H9 (cell line): ENCODE results near the gene ARF1. TPM values are rescaled to one million over a fixed set of nuclear protein-coding genes. Genes with fewer than 3 reads are reported as not detected.

Experiments used
- DNase-seq: peaks from one replicate; pipeline ENCODE4 v3.0.0-alpha.2; 2017
- H2AFZ ChIP-seq: one replicate; pipeline ENCODE4 v1.6.1; 2013; ENCODE audit warnings: mild to moderate bottlenecking, low read length, control low read depth, moderate library complexity
- H2AK5ac ChIP-seq: 2 replicates; pipeline ENCODE4 v1.6.1; 2013; ENCODE audit warnings: low read length, control low read depth, mixed read lengths; ENCODE audit not compliant: insufficient read length
- H2BK120ac ChIP-seq: one replicate; pipeline ENCODE4 v1.6.1; 2013; ENCODE audit warnings: low read depth, mild to moderate bottlenecking, low read length, control low read depth, inconsistent platforms; ENCODE audit not compliant: poor library complexity, severe bottlenecking
- H2BK12ac ChIP-seq: 2 replicates; pipeline ENCODE4 v1.6.1; 2013; ENCODE audit warnings: low read length, control low read depth, mixed read lengths, low read depth; ENCODE audit not compliant: insufficient read length
- H2BK15ac ChIP-seq: 2 replicates; pipeline ENCODE4 v1.6.1; 2013; ENCODE audit warnings: low read depth, low read length, control low read depth
- H2BK20ac ChIP-seq: one replicate; pipeline ENCODE4 v1.6.1; 2013; ENCODE audit warnings: low read depth, mild to moderate bottlenecking, low read length, control low read depth, inconsistent platforms; ENCODE audit not compliant: poor library complexity, severe bottlenecking
- H2BK5ac ChIP-seq: 2 replicates; pipeline ENCODE4 v1.6.1; 2013; ENCODE audit warnings: low read length, control low read depth, mixed read lengths; ENCODE audit not compliant: insufficient read length
- H3K14ac ChIP-seq: 2 replicates; pipeline ENCODE4 v1.6.1; 2013; ENCODE audit warnings: low read length, control low read depth; ENCODE audit not compliant: insufficient read depth
- H3K18ac ChIP-seq: 2 replicates; pipeline ENCODE4 v1.6.1; 2013; ENCODE audit warnings: low read depth, mild to moderate bottlenecking, mixed read lengths, low read length, control low read depth; ENCODE audit not compliant: insufficient read length
- H3K23ac ChIP-seq: 2 replicates; pipeline ENCODE4 v1.6.1; 2013; ENCODE audit warnings: low read length, control low read depth, mixed read lengths, low read depth; ENCODE audit not compliant: insufficient read length
- H3K23me2 ChIP-seq: 2 replicates; pipeline ENCODE4 v1.6.1; 2013; ENCODE audit warnings: low read depth, mild to moderate bottlenecking, mixed read lengths, low read length, control low read depth; ENCODE audit not compliant: insufficient read length, poor library complexity, severe bottlenecking
- H3K27ac ChIP-seq: 2 replicates; pipeline ENCODE4 v1.5.1; 2013; ENCODE audit warnings: low read length, control low read depth, mixed read lengths, low read depth; ENCODE audit not compliant: insufficient read length
- H3K27me3 ChIP-seq: 2 replicates; pipeline ENCODE4 v1.6.1; 2013; ENCODE audit warnings: low read length, control low read depth, inconsistent platforms; ENCODE audit not compliant: insufficient read depth
- H3K4ac ChIP-seq: 2 replicates; pipeline ENCODE4 v1.6.1; 2013; ENCODE audit warnings: low read depth, mild to moderate bottlenecking, control low read depth, inconsistent platforms, low read length, moderate library complexity
- H3K4me1 ChIP-seq: 2 replicates; pipeline ENCODE4 v1.6.1; 2013; ENCODE audit warnings: low read length, control low read depth, inconsistent platforms; ENCODE audit not compliant: insufficient read depth
- H3K4me2 ChIP-seq: 2 replicates; pipeline ENCODE4 v1.6.1; 2013; ENCODE audit warnings: low read length, control low read depth, mixed read lengths; ENCODE audit not compliant: insufficient read length, insufficient read depth
- H3K56ac ChIP-seq: 2 replicates; pipeline ENCODE4 v1.6.1; 2013; ENCODE audit warnings: low read depth, mild to moderate bottlenecking, mixed read lengths, low read length, control low read depth; ENCODE audit not compliant: insufficient read length
- H3K79me1 ChIP-seq: 2 replicates; pipeline ENCODE4 v1.6.1; 2013; ENCODE audit warnings: low read depth, mild to moderate bottlenecking, moderate library complexity, low read length, control low read depth, inconsistent platforms; ENCODE audit not compliant: insufficient read depth, poor library complexity, severe bottlenecking
- H3K79me2 ChIP-seq: 2 replicates; pipeline ENCODE4 v1.6.1; 2013; ENCODE audit warnings: low read length, control low read depth, inconsistent platforms; ENCODE audit not compliant: insufficient read depth
- H3K9ac ChIP-seq: 2 replicates; pipeline ENCODE4 v1.6.1; 2013; ENCODE audit warnings: low read length, control low read depth, mixed read lengths; ENCODE audit not compliant: insufficient read length; ENCODE audit errors: extremely low read depth
- H3K9me3 ChIP-seq: one replicate; pipeline ENCODE4 v1.6.1; 2013; ENCODE audit warnings: low read depth, low read length, inconsistent platforms; ENCODE audit not compliant: control insufficient read depth
- H3T11ph ChIP-seq: one replicate; pipeline ENCODE4 v1.6.1; 2013; ENCODE audit warnings: mild to moderate bottlenecking, low read length, control low read depth, inconsistent platforms
- H4K20me1 ChIP-seq: one replicate; pipeline ENCODE4 v1.6.1; 2013; ENCODE audit not compliant: control insufficient read depth, insufficient read length, insufficient read depth
- H4K5ac ChIP-seq: 2 replicates; pipeline ENCODE4 v1.6.1; 2013; ENCODE audit warnings: low read depth, mild to moderate bottlenecking, mixed read lengths, low read length, control low read depth; ENCODE audit not compliant: insufficient read length
- H4K8ac ChIP-seq: replicated peaks from 2 replicates; pipeline ENCODE4 v1.6.1; 2013; ENCODE audit warnings: low read length, control low read depth, mixed read lengths, low read depth; ENCODE audit not compliant: insufficient read length
- H4K91ac ChIP-seq: 2 replicates; pipeline ENCODE4 v1.6.1; 2013; ENCODE audit warnings: low read depth, mild to moderate bottlenecking, moderate library complexity, mixed read lengths, low read length, control low read depth; ENCODE audit not compliant: insufficient read length
- H3K27ac Mint-ChIP-seq, 3 experiments: 2 replicates in 2 of 3; 3 replicates in 1 of 3; pipeline ENCODE4 v1.8.0; 2020 to 2021; ENCODE audit warnings: mixed read lengths in 3 of 3, mild to moderate bottlenecking in 1 of 3, moderate library complexity in 1 of 3
- H3K27me3 Mint-ChIP-seq: 2 replicates; pipeline ENCODE4 v1.8.0; 2021; ENCODE audit warnings: low read depth, mild to moderate bottlenecking, moderate library complexity, mixed read lengths
- H3K36me3 Mint-ChIP-seq, 3 experiments: 2 replicates in 2 of 3; 3 replicates in 1 of 3; pipeline ENCODE4 v1.8.0; 2020 to 2021; ENCODE audit warnings: low read depth in 3 of 3, mixed read lengths in 3 of 3; ENCODE audit not compliant: insufficient read depth in 1 of 3
- H3K4me1 Mint-ChIP-seq, 2 experiments: 2 replicates each; pipeline ENCODE4 v1.8.0; 2020; ENCODE audit warnings: mixed read lengths in 2 of 2
- H3K4me3 Mint-ChIP-seq, 2 experiments: 2 replicates in 1 of 2; 3 replicates in 1 of 2; pipeline ENCODE4 v1.8.0; 2020 to 2021; ENCODE audit warnings: mild to moderate bottlenecking in 2 of 2, mixed read lengths in 2 of 2, moderate library complexity in 1 of 2
- H3K9me3 Mint-ChIP-seq, 2 experiments: 2 replicates in 1 of 2; 3 replicates in 1 of 2; pipeline ENCODE4 v1.8.0; 2020; ENCODE audit warnings: mild to moderate bottlenecking in 2 of 2, mixed read lengths in 2 of 2, moderate library complexity in 1 of 2
- CTCF ChIP-seq: fragments of 200-600 bp; sonication (generic); conservative IDR thresholded peaks from 3 replicates; pipeline ENCODE4 v1.8.0; 2021; ENCODE audit warnings: antibody characterized with exemption, mild to moderate bottlenecking
- WGBS: extraction: QIAGEN DNeasy Blood & Tissue Kit; methylation state at CpG from one replicate; pipeline ENCODE4 v1.1.7; 2013; ENCODE audit warnings: missing lambda C conversion rate, low lambda C conversion rate, mixed read lengths; ENCODE audit not compliant: insufficient read length; ENCODE audit errors: extremely low coverage; 5-methylcytosine and 5-hydroxymethylcytosine counted together
- total RNA-seq: library from RNA; stranded (reverse); gene quantifications from 2 replicates; pipeline ENCODE4 v1.2.1, GENCODE V29; 2021

The ARF1 gene
- total RNA-seq, 1 experiment from 2014 or later, result 258 TPM

- Histone ChIP-seq H3K23ac (no peak overlapping the region), H3K9me3 (no peaks in the 10 kb centered on the region), H2AFZ (no peak overlapping the region), H3K9ac (no peak overlapping the region), H3K79me2 (peaks cover 15% of the 10 kb centered on the region; the same call in 1 of the 2 replicates), H2BK12ac (no peak overlapping the region), H2BK120ac (no peak overlapping the region), H3K18ac (no peak overlapping the region), H3K79me1 (peaks cover 8% of the 10 kb centered on the region), H2BK15ac (no peak overlapping the region), H4K5ac (no peak overlapping the region), H3K27ac (no peak overlapping the region), H3K27me3 (no peaks in the 10 kb centered on the region), H4K8ac (no peak overlapping the region), H3T11ph (no peak overlapping the region), H3K14ac (no peak overlapping the region), H2AK5ac (no peak overlapping the region), H2BK20ac (no peak overlapping the region), H4K20me1 (peaks cover 2% of the 10 kb centered on the region), H3K23me2 (peaks cover 11% of the 10 kb centered on the region), H3K4me1 (no peaks in the 10 kb centered on the region), H3K56ac (no peak overlapping the region), H2BK5ac (no peak overlapping the region), H3K4me2 (no peak overlapping the region), H3K4ac (no peak overlapping the region), H4K91ac (no peak overlapping the region)
- Mint-ChIP-seq H3K4me1 (peaks cover 4 to 15% of the 10 kb centered on the region in 2 experiments), H3K27me3 (peaks cover 7% of the 10 kb centered on the region), H3K4me3 (peak overlapping the region in 1 of 2 experiments; percentile 56; a peak in 2 of 5 replicates), H3K27ac (peak overlapping the region in 1 of 3 experiments; percentile 50; a peak in 2 of 7 replicates), H3K36me3 (no peaks in the 10 kb centered on the region; a peak in 1 of 7 replicates), H3K9me3 (no peaks in the 10 kb centered on the region)
- no peak for TF ChIP-seq CTCF
- DNase-seq, result no peak
- WGBS, result no CpG with 5 or more reads among the region's 12 CpGs
These were observed 61.1 kb downstream of the ARF1 start for GRCh38 chr1:228143480-228144192.
